ENCODE measurements around the gene SOX6.

Gene SOX6

DNA sequence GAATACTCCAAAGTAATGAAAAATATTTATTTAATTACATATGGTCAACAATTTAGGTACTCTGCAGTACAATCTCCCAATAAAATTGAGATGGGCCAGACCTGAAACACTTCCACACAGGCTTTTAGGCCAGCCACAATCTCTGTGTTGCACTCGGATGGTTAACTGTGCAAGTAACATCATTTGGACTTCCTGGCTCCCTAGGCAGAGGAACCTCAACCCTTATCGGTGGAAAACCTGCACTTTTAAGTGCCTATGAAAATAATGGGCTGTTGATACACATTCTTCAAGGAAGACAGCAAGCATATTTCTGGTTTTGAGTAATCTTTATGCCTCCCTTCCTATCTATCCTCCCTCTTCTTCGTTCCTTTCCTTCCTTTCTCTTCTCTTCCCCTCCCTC lies 343.1 kb downstream of the SOX6 start:
- H3K9me2 ChIP-seq (replicated peaks; ENCODE audit: low read depth, low read length) = no peaks in the 10 kb centered on the region
- H3K4me2 ChIP-seq (ENCODE audit: low read depth, low read length, poor library complexity, severe bottlenecking) = no peak overlapping the region
- H3F3A ChIP-seq (ENCODE audit: low read depth) = no peaks in the 10 kb centered on the region
- no peak overlapping the region for H2AFZ ChIP-seq (ENCODE audit: low read length)
- no peaks in the 10 kb centered on the region for H4K20me1 ChIP-seq (ENCODE audit: insufficient read depth, low read length, poor library complexity, severe bottlenecking)
- TF ChIP-seq EZH2phosphoT487 (IDR thresholded peaks at IDR 0.05; ENCODE audit: borderline replicate concordance) = no peak
- TF ChIP-seq, protein P1, sequence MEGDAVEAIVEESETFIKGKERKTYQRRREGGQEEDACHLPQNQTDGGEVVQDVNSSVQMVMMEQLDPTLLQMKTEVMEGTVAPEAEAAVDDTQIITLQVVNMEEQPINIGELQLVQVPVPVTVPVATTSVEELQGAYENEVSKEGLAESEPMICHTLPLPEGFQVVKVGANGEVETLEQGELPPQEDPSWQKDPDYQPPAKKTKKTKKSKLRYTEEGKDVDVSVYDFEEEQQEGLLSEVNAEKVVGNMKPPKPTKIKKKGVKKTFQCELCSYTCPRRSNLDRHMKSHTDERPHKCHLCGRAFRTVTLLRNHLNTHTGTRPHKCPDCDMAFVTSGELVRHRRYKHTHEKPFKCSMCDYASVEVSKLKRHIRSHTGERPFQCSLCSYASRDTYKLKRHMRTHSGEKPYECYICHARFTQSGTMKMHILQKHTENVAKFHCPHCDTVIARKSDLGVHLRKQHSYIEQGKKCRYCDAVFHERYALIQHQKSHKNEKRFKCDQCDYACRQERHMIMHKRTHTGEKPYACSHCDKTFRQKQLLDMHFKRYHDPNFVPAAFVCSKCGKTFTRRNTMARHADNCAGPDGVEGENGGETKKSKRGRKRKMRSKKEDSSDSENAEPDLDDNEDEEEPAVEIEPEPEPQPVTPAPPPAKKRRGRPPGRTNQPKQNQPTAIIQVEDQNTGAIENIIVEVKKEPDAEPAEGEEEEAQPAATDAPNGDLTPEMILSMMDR (conservative IDR thresholded peaks at IDR 0.05; ENCODE audit: low read length) = no peak
- H3K9me3 ChIP-seq (ENCODE audit: insufficient read depth, low read depth, low read length) = no peaks in the 10 kb centered on the region
- H3K9ac ChIP-seq (ENCODE audit: low read depth, low read length, poor library complexity, severe bottlenecking) = no peak overlapping the region
- H3K36me3 ChIP-seq (ENCODE audit: insufficient read depth, low read length) = no peaks in the 10 kb centered on the region
- H3K4me3 ChIP-seq (ENCODE audit: low read length, poor library complexity, severe bottlenecking) = no peak overlapping the region
- H3K79me2 ChIP-seq (ENCODE audit: insufficient read depth, low read length) = no peaks in the 10 kb centered on the region
- peaks cover 11% of the 10 kb centered on the region for H3K4me1 ChIP-seq (ENCODE audit: insufficient read depth, low read length, poor library complexity, severe bottlenecking)
- H3K27me3 ChIP-seq (ENCODE audit: insufficient read depth, low read length, poor library complexity, severe bottlenecking) = no peaks in the 10 kb centered on the region

DNA sequence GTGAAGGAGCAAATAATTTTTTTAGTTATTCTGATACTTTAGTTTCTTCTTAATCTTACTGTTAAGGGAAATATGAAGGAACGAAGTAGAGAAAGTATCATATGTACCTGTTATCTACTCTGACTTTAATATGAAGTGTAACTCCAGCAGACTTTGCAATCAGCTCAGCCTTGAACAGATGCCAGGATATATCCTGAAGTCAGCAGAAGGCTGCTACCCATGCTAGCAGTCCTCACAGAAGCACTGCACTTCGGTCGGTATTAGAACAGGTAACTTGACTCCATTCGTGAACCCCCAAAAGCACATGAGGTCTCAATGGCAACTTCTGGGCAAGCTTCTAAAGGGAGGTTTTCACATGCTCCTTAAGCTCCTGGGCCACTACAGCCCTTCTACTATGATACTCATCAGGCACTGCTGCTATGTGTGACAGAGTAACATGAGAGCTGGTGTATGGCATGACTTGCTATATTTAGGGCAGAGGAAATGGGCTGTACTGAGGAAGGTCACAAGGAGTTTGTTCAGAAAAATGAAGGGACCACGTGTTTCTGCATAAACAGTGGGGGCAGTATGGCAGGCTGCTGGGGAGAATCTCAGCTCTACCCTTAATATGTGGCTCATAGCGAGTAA lies 344.1 kb downstream of the SOX6 start:
- H3K4me1 ChIP-seq (ENCODE audit: insufficient read depth, low read length, poor library complexity, severe bottlenecking) = peaks cover 11% of the 10 kb centered on the region
- H2AFZ ChIP-seq (ENCODE audit: low read length) = no peak overlapping the region

DNA sequence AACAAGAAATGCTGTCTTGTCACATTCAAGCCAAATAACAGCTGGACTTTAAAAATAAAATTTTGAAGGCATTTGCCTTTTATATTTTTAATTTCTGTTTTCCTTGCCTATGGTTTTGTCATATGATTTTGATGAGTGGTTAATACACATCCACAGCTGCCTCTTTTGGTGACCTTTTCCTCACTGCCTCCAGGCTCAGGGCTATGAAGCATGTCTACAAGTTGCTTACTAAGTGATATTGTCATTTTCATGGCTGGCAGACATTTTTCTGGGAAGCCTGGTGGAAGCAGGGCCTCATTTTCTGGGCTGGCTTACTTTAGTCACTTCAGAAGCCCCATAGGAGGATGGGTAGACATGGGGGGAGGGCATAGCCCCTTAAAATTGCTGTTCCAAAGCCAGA lies 344.9 kb downstream of the SOX6 start:
- Histone ChIP-seq H3K27me3 (ENCODE audit: insufficient read depth, low read length, poor library complexity, severe bottlenecking) (no peaks in the 10 kb centered on the region), H3F3A (ENCODE audit: low read depth) (no peaks in the 10 kb centered on the region), H3K4me3 (ENCODE audit: low read length, poor library complexity, severe bottlenecking) (no peak overlapping the region)

More for the DNA sequence above, 344.1 kb downstream of the SOX6 start:
- Histone ChIP-seq H3K9me2 (replicated peaks; ENCODE audit: low read depth, low read length) (no peaks in the 10 kb centered on the region), H3K27me3 (ENCODE audit: insufficient read depth, low read length, poor library complexity, severe bottlenecking) (no peaks in the 10 kb centered on the region), H4K20me1 (ENCODE audit: insufficient read depth, low read length, poor library complexity, severe bottlenecking) (no peaks in the 10 kb centered on the region), H3K4me3 (ENCODE audit: low read length, poor library complexity, severe bottlenecking) (no peak overlapping the region), H3F3A (ENCODE audit: low read depth) (no peaks in the 10 kb centered on the region), H3K9ac (ENCODE audit: low read depth, low read length, poor library complexity, severe bottlenecking) (no peak overlapping the region), H3K4me2 (ENCODE audit: low read depth, low read length, poor library complexity, severe bottlenecking) (peak overlapping the region; percentile 17), H3K36me3 (ENCODE audit: insufficient read depth, low read length) (no peaks in the 10 kb centered on the region), H3K79me2 (ENCODE audit: insufficient read depth, low read length) (no peaks in the 10 kb centered on the region), H3K9me3 (ENCODE audit: insufficient read depth, low read depth, low read length) (no peaks in the 10 kb centered on the region)
- TF ChIP-seq EZH2phosphoT487 (IDR thresholded peaks at IDR 0.05; ENCODE audit: borderline replicate concordance) = no peak
- TF ChIP-seq, protein P1 (conservative IDR thresholded peaks at IDR 0.05; ENCODE audit: low read length) = no peak

More for the DNA sequence above, 344.9 kb downstream of the SOX6 start:
- no peaks in the 10 kb centered on the region for H4K20me1 ChIP-seq (ENCODE audit: insufficient read depth, low read length, poor library complexity, severe bottlenecking)
- no peak overlapping the region for H3K9ac ChIP-seq (ENCODE audit: low read depth, low read length, poor library complexity, severe bottlenecking)
- no peak overlapping the region for H3K4me2 ChIP-seq (ENCODE audit: low read depth, low read length, poor library complexity, severe bottlenecking)
- H3K36me3 ChIP-seq (ENCODE audit: insufficient read depth, low read length) = no peaks in the 10 kb centered on the region
- no peaks in the 10 kb centered on the region for H3K9me2 ChIP-seq (replicated peaks; ENCODE audit: low read depth, low read length)
- H3K79me2 ChIP-seq (ENCODE audit: insufficient read depth, low read length) = no peaks in the 10 kb centered on the region
- H2AFZ ChIP-seq (ENCODE audit: low read length) = no peak overlapping the region
- H3K9me3 ChIP-seq (ENCODE audit: insufficient read depth, low read depth, low read length) = no peaks in the 10 kb centered on the region
- TF ChIP-seq, protein P1 (conservative IDR thresholded peaks at IDR 0.05; ENCODE audit: low read length) = no peak
- TF ChIP-seq EZH2phosphoT487 (IDR thresholded peaks at IDR 0.05; ENCODE audit: borderline replicate concordance) = no peak
- H3K4me1 ChIP-seq (ENCODE audit: insufficient read depth, low read length, poor library complexity, severe bottlenecking) = peaks cover 11% of the 10 kb centered on the region

Data from Loucy (cell line).